ENCODE results near the gene CYP2A7. TPM values are rescaled to one million over a fixed set of nuclear protein-coding genes. Genes with fewer than 3 reads are reported as not detected.
A peak's percentile ranks its signal among the peaks of the same experiment; 100 is the strongest.
"Not testable (repeated sequence)": the region's sequence is repeated elsewhere in the genome, so short reads cannot be mapped to it uniquely, and the experiment has no call there.

The CYP2A7 gene
- total RNA-seq, 2 experiments from 2014 or later, result not detected

GRCh38 chr19:40826699-40827385 lies 55.2 kb downstream of the CYP2A7 start:
- H3K9me3 Mint-ChIP-seq (ENCODE audit: low read depth); H3K4me3 Mint-ChIP-seq; H3K27me3 Mint-ChIP-seq; H3K36me3 Mint-ChIP-seq; CTCF ChIA-PET: not testable (repeated sequence)
- peak; percentile 83 for ATAC-seq
- peak overlapping the region; percentile 50 for H3K27ac Mint-ChIP-seq
- DNase-seq, result peak; percentile 76
- H3K4me1 Mint-ChIP-seq, result peaks cover 19% of the 10 kb centered on the region

GRCh38 chr19:40826312-40826698 lies 55.7 kb downstream of the CYP2A7 start:
- H3K27me3 Mint-ChIP-seq; H3K4me3 Mint-ChIP-seq; H3K36me3 Mint-ChIP-seq; H3K9me3 Mint-ChIP-seq (ENCODE audit: low read depth); CTCF ChIA-PET: not testable (repeated sequence)
- Mint-ChIP-seq H3K27ac (peak overlapping the region; percentile 50), H3K4me1 (peaks cover 19% of the 10 kb centered on the region)
- DNase-seq (peak; percentile 22), ATAC-seq (peak; percentile 9)

DNA sequence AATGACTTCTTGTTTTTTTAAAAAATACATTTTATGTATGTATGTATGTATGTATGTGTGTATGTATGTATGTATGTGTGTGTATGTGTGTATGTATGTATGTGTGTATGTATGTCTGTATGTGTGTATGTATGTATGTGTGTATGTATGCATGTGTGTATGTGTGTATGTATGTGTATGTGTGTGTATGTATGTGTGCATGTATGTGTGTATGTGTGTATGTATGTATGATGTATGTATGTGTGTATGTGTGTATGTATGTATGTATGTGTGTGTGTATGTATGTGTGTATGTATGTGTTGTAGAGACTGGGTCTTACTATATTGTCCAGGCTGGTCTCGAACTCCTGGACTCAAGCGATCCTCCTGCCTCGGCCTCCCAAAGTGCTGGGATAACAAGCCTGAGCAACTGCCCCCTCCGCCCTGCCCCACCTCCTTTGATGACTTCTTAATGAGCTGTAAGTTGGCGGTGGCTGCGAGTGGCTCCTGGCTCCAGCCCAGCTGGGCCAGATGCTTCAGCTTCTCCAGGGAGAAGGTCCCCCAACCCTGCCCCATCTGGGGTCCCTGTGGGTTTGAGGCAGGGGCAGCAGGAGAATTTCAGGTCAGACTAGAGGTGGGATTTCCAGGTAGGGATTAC lies 56.5 kb downstream of the CYP2A7 start:
- H3K9me3 Mint-ChIP-seq (ENCODE audit: low read depth); CTCF ChIA-PET; ATAC-seq; H3K27ac Mint-ChIP-seq; H3K4me3 Mint-ChIP-seq; H3K36me3 Mint-ChIP-seq; H3K27me3 Mint-ChIP-seq: not testable (repeated sequence)
- peaks cover 19% of the 10 kb centered on the region for H3K4me1 Mint-ChIP-seq
- peak; percentile 9 for DNase-seq

Other genes starting within 250 kb of the CYP2A7 start
- gene NUMBL, start 191.6 kb downstream of the CYP2A7 start, total RNA-seq, result 1 to 10 TPM; 6.4 to 7.2 TPM
- gene COQ8B, start 165.3 kb downstream of the CYP2A7 start, total RNA-seq, result 10 to 100 TPM; 28.0 to 30.9 TPM
- gene ITPKC, start 165.1 kb downstream of the CYP2A7 start, total RNA-seq, result 1 to 10 TPM; 5.6 to 5.8 TPM
- 10 to 100 TPM; 13.7 to 18.2 TPM for gene ACTMAP, start 131.8 kb downstream of the CYP2A7 start, total RNA-seq
- gene SNRPA, start 131.0 kb downstream of the CYP2A7 start, total RNA-seq, result 100 to 1,000 TPM; 176 to 193 TPM
- gene MIA, start 106.7 kb downstream of the CYP2A7 start, total RNA-seq, result not detected
- 10 to 100 TPM; 36.2 to 56.7 TPM for gene RAB4B, start 104.0 kb downstream of the CYP2A7 start, total RNA-seq
- 100 to 1,000 TPM; 101 to 105 TPM for gene EGLN2, start 83.0 kb downstream of the CYP2A7 start, total RNA-seq
- gene CYP2A6, start 31.8 kb downstream of the CYP2A7 start, total RNA-seq, result not detected
- gene CYP2B6, start 109.1 kb upstream of the CYP2A7 start, total RNA-seq, result not detected
- not detected for gene CYP2A13, start 206.2 kb upstream of the CYP2A7 start, total RNA-seq
- gene CYP2F1, start 232.2 kb upstream of the CYP2A7 start, total RNA-seq, result not detected

Measured in activated CD8-positive, alpha-beta memory T cell treated with anti-CD3 and anti-CD28 coated beads, Interleukin-2, amount 10 ng/mL, durations not matched to agents 7 days and 5 days (primary cell).